Skeletal muscle tissue (tissue), 4 donors: ENCODE results near the gene TANC2. TPM values are rescaled to one million over a fixed set of nuclear protein-coding genes. Genes with fewer than 3 reads are reported as not detected.

Source experiments
- H3K27ac ChIP-seq: one replicate; pipeline ENCODE4 v1.7.0; 2013; ENCODE audit warnings: mild to moderate bottlenecking, low read depth, low read length, inconsistent platforms
- H3K27me3 ChIP-seq, 3 donors: one replicate each; pipeline ENCODE4 v1.7.0; 2013; ENCODE audit warnings: low read length in 3 of 3; ENCODE audit not compliant: control insufficient read depth in 3 of 3, insufficient read depth in 3 of 3
- H3K36me3 ChIP-seq, 3 donors: one replicate each; pipeline ENCODE4 v1.7.0; 2013; ENCODE audit warnings: low read length in 3 of 3; ENCODE audit not compliant: control insufficient read depth in 3 of 3, insufficient read depth in 3 of 3
- H3K4me1 ChIP-seq, 3 donors: one replicate each; pipeline ENCODE4 v1.7.0; 2013; ENCODE audit warnings: low read length in 3 of 3, mild to moderate bottlenecking in 3 of 3; ENCODE audit not compliant: control insufficient read depth in 3 of 3, insufficient read depth in 3 of 3
- H3K4me3 ChIP-seq, 3 donors: one replicate each; pipeline ENCODE4 v1.7.0; 2013; ENCODE audit warnings: low read length in 3 of 3
- H3K9ac ChIP-seq, 3 donors: one replicate each; pipeline ENCODE4 v1.7.0; 2013; ENCODE audit warnings: low read length in 3 of 3, mild to moderate bottlenecking in 3 of 3, moderate library complexity in 2 of 3, low read depth in 1 of 3
- H3K9me3 ChIP-seq, 3 donors: one replicate each; pipeline ENCODE4 v1.7.0; 2013; ENCODE audit warnings: low read length in 3 of 3; ENCODE audit not compliant: control insufficient read depth in 3 of 3
- total RNA-seq: library from RNA; depleted of rRNA; stranded (reverse); fragments of >200 nt; gene quantifications from one replicate; pipeline ENCODE4 v1.2.3, GENCODE V29; 2014
- donor health status: Osteomylitis.

TANC2 gene
- total RNA-seq, 1 donor from 2014 or later: 44.9 TPM

DNA sequence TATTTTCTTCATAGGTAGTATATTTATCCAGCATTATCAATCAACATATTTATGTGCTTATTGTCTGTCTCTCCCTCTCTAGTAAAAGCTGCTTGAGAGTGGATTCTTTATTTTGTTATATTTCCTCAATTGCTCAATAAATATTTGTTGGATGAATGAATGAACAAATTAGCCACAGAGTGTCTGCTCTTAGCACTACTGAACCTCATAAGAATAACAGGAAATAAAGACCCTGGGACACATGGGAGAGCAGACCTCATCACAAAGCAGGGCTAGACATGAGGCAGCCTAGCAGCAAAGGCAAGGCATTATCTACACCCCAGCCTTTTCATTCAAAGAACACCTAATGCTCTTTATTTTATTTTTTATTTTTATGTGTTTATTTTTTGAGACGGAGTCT, 34.9 kb upstream of the TANC2 start:
- Histone ChIP-seq H3K9ac (no peak overlapping the region), H3K27ac (no peak overlapping the region), H3K4me3 (no peak overlapping the region), H3K4me1 (no peaks in the 10 kb centered on the region), H3K36me3 (no peaks in the 10 kb centered on the region), H3K9me3 (no peaks in the 10 kb centered on the region), H3K27me3 (peaks cover 0 to 11% (median 7%) of the 10 kb centered on the region in 3 donors)

GRCh38 chr17:62933501-62934385, 32.3 kb upstream of the TANC2 start:
- H3K4me1 ChIP-seq: no peaks in the 10 kb centered on the region
- no peaks in the 10 kb centered on the region for H3K9me3 ChIP-seq
- H3K27me3 ChIP-seq: peaks cover 0 to 11% (median 7%) of the 10 kb centered on the region in 3 donors
- H3K27ac ChIP-seq: no peak overlapping the region
- H3K4me3 ChIP-seq: no peak overlapping the region
- H3K9ac ChIP-seq: no peak overlapping the region
- no peaks in the 10 kb centered on the region for H3K36me3 ChIP-seq

- no peak overlapping the region for H3K4me3 ChIP-seq
- H3K9ac ChIP-seq: no peak overlapping the region
- no peaks in the 10 kb centered on the region for H3K36me3 ChIP-seq
- H3K9me3 ChIP-seq: no peaks in the 10 kb centered on the region
- no peaks in the 10 kb centered on the region for H3K4me1 ChIP-seq
- H3K27me3 ChIP-seq: peaks cover 0 to 11% (median 7%) of the 10 kb centered on the region in 3 donors
- H3K27ac ChIP-seq: no peak overlapping the region
Observed at GRCh38 chr17:62935098-62935497, 30.9 kb upstream of the TANC2 start.

DNA sequence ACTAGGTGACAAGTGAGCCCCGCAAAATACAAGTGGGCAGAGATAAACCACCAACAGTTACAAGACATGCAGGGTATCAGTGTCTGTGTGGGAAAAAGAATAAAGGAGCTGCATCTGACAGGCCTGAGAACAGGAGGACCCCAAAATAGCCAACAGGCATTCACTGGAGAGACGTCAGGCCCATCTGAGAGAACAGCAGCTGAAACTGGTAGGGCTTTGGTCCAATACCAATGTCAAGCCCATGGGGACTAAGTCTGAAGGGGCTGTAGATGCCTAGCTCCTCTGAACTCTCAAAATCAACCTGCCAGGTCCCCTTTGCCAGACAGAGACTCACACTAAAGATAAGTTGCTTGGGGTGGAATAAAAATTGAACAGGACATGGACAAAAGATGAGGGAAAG, 30.5 kb upstream of the TANC2 start:
- Histone ChIP-seq H3K4me1 (no peaks in the 10 kb centered on the region), H3K36me3 (no peaks in the 10 kb centered on the region), H3K27ac (no peak overlapping the region), H3K4me3 (no peak overlapping the region), H3K27me3 (peaks cover 0 to 11% (median 7%) of the 10 kb centered on the region in 3 donors), H3K9me3 (no peaks in the 10 kb centered on the region), H3K9ac (no peak overlapping the region)

- Histone ChIP-seq H3K36me3 (no peaks in the 10 kb centered on the region), H3K9ac (no peak overlapping the region), H3K27me3 (peaks cover 0 to 11% (median 7%) of the 10 kb centered on the region in 3 donors), H3K4me1 (no peaks in the 10 kb centered on the region), H3K9me3 (peaks cover 0 to 6% (median 2%) of the 10 kb centered on the region in 3 donors), H3K4me3 (no peak overlapping the region), H3K27ac (no peak overlapping the region)
Observed at GRCh38 chr17:62937606-62938005, 28.4 kb upstream of the TANC2 start.

DNA sequence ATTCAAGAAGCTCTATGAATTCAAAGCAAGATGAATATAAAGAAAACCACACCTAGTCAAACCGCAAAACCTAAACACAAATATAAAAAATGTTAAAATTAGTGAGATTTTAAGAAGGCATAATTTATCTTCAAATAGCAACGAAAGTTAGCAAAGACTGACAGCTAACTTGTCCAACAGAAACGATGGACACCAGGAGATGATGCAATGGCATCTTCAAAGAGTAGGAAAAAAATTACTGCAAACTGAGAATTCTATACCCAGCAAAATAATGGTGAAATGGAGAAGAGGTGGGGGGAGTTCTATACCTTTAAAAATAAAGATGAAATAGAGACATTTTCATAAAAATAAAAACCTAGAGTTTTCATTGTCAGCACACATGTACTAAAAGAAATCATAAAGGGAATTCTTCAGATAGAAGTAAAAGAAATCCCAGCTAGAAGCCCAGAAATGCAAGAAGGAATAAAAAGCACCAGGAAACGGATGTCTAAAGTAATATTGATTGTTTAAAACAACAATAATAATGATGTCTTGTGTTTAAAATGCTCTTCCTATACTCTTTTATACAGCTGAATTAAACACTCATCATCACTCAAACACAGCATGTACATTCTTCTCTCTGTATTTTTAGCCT, 24.6 kb upstream of the TANC2 start:
- no peak overlapping the region for H3K27ac ChIP-seq
- no peak overlapping the region for H3K4me3 ChIP-seq
- no peak overlapping the region for H3K9ac ChIP-seq
- no peaks in the 10 kb centered on the region for H3K27me3 ChIP-seq
- H3K4me1 ChIP-seq: no peaks in the 10 kb centered on the region
- peaks cover 0 to 6% (median 2%) of the 10 kb centered on the region in 3 donors for H3K9me3 ChIP-seq
- no peaks in the 10 kb centered on the region for H3K36me3 ChIP-seq

GRCh38 chr17:62948370-62948769, 17.7 kb upstream of the TANC2 start:
- H3K9me3 ChIP-seq: peaks cover 0 to 5% (median 0%) of the 10 kb centered on the region in 3 donors
- no peak overlapping the region for H3K4me3 ChIP-seq
- no peaks in the 10 kb centered on the region for H3K27me3 ChIP-seq
- no peak overlapping the region for H3K9ac ChIP-seq
- no peaks in the 10 kb centered on the region for H3K36me3 ChIP-seq
- H3K4me1 ChIP-seq: no peaks in the 10 kb centered on the region
- no peak overlapping the region for H3K27ac ChIP-seq

- Histone ChIP-seq H3K36me3 (no peaks in the 10 kb centered on the region), H3K4me1 (no peaks in the 10 kb centered on the region), H3K4me3 (no peak overlapping the region), H3K9ac (no peak overlapping the region), H3K27me3 (no peaks in the 10 kb centered on the region), H3K27ac (no peak overlapping the region), H3K9me3 (peaks cover 0 to 5% (median 0%) of the 10 kb centered on the region in 3 donors)
Observed at GRCh38 chr17:62949036-62949435, 17.0 kb upstream of the TANC2 start.

DNA sequence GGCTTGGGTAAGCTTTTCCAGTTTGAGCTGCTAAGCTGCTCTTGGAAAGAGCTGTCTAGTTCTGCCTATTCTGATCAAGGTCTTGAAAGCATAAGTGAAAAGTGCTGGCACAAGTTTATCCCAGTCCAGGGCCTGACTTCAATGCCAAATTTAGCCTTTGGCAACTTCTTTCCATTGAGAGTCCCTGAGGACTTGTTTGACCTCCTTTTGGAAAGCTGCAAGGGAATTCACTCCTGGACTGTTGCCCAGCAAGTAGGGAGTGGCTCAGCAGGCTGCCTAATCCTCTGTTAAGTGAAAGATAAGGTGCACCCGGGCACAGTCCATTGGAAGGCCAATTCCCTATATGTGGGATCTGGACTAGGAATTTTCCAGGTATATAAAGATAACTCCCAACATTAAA, 16.0 kb upstream of the TANC2 start:
- H3K4me3 ChIP-seq: no peak overlapping the region
- no peaks in the 10 kb centered on the region for H3K36me3 ChIP-seq
- H3K9me3 ChIP-seq: peaks cover 0 to 5% (median 0%) of the 10 kb centered on the region in 3 donors
- H3K4me1 ChIP-seq: no peaks in the 10 kb centered on the region
- H3K9ac ChIP-seq: no peak overlapping the region
- no peak overlapping the region for H3K27ac ChIP-seq
- no peaks in the 10 kb centered on the region for H3K27me3 ChIP-seq

GRCh38 chr17:62955841-62956352, 10.1 kb upstream of the TANC2 start:
- Histone ChIP-seq H3K27me3 (no peaks in the 10 kb centered on the region), H3K36me3 (no peaks in the 10 kb centered on the region), H3K4me3 (no peak overlapping the region), H3K9ac (no peak overlapping the region), H3K27ac (no peak overlapping the region), H3K4me1 (no peaks in the 10 kb centered on the region), H3K9me3 (peaks cover 0 to 2% (median 0%) of the 10 kb centered on the region in 3 donors)
